GM18511 (cell line): ENCODE results near the gene CUEDC1.
"Not testable (repeated sequence)": the region's sequence is repeated elsewhere in the genome, so short reads cannot be mapped to it uniquely, and the experiment has no call there.

Experiments
- ATAC-seq: cut with Tn5 transposase; IDR thresholded peaks from one replicate; pipeline ENCODE4 v1.9.1; 2021; ENCODE audit warnings: mild to moderate bottlenecking, moderate library complexity; ENCODE audit not compliant: unreplicated experiment

The CUEDC1 gene

DNA sequence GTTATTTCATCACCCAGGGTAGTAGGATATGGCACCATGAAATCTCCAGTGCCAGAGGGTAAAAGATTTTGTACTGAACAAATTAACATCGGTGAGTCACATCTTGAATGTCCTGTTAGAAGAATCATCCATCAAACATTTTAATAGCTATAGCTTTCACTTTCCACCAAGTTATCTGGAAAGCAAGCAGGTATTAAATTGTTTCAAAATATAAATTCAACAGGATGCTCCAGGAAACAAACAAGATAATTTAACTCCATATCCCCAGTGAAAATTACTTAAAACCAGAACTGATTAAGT lies 30.4 kb upstream of the CUEDC1 start:
- ATAC-seq = no peak

DNA sequence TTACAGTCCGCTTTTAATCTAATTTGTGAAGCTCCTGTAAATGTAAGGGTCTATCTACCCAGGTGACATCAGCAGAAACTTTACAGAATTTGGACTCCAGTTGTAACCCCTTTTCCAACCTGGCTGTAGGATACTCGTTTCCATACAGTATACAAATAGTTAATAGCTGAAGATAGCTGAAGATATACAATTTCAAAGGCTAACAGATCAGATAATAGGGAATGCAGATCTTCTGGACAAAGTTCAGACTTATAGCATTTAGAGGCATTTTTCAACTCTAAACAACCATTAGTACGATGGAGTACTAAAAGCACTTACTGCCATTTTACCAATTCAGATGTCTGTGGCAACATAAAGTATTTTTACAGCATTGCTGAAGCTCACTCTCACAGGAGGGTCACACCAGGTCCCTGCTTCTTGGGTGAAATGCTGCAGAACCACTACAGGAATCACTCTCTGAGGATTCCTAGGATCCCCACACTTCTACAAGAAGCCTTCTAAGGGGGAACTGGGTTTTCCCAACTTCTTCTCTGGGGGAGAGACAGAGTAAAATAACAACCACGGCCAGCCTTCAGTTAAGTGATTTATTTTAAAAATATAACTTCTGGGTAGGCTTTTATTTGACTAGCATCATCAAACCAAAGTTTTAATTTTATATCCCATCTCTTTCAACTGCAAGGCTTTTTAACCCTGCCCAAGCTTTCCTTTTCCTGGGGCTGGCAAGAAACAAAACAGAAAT lies 29.9 kb upstream of the CUEDC1 start:
- no peak for ATAC-seq

DNA sequence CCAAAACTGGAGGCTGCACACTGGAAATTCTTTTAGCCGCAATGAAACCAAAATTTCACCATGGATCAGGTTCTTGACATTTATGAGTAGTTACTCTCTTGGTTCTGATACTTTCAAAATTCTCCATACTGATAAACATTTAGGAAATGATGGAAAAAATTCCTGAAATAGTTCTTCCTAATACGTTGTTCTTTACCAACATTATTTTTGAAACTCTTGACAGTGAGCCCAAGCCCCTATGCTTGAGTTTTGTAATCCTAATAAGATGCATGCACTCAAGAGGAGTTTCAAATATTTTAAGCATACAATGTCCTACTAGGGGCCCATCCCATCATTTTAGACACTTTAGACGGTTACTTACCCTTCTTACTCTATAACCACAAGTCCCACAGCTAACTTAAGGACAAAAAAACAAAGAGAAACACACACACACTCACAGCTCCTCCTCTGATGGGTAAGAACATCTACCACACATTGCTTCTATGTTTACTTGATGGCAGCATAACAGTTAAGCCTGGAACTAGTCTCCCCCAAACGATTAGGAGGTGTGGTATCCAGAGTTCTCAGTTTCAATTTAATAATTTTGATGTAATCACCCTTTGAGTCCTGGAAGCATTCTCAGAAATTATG lies 29.2 kb upstream of the CUEDC1 start:
- ATAC-seq = no peak

DNA sequence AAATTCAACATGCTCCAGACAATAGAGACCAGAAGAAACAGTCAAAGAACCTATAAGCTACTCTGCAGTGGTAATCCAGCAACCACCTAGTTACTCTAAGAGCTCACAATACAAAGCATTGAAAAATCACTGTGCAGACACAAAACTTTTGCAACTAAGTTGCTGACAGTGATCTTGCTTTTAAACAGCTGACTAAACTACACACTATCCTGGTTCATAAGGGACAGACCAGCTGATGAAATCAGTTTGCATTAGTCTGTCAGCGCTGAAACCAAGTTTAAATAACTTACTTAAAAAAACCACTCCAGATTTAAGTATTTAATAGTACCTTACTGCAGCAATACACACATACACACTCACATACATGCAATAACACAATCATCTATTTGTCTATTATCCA lies 28.2 kb upstream of the CUEDC1 start:
- no peak for ATAC-seq

DNA sequence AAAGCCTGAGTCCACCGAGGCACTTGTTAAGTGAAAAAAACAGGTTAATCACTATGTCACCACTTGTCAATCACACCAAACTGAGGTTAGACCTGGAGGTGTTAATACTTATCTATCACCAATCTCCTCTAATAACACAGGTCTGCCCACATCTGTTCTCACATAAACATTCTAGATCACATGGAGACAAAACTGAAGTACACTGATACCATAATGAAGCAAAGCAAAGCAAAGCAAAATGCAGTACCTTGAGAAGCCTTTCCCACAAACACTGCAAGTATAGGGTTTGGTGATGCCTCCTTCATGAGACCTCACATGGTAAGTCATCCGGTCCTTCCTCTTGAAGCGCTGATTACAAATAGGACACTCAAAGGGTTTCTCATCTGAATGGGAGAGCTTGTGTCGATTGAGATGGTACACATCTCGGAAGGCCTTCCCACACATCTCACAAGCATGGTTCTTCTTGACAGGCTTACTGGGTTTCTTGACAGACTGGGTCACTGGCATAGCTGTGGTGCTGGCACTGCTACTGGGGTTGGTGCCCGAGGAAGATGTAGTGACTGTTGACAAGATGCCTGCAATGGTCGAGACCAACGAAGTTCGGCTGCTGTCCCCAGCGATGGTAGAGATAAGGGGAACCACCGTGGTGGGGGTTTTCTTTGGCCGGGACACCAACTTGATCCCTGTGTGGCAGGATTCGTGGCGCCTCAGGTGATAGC lies 27.4 kb upstream of the CUEDC1 start:
- ATAC-seq = no peak

DNA sequence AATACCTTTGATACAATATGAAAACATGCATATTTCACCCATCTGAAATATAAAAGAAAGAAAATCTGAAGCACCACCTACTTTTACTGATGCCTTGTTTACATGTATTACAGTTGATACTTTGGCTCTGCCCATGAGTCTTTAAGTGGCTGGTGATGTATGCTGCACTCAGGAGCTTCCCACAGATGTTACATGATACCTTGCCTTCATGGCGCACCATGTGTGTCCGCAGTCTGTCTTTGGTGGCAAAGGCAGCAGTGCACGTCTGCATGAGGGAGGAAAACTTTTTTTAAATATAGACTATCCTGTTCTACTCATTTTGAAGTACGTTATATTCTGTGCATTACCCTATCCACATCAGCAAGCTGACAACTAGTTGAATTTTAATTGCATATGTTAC lies 25.3 kb upstream of the CUEDC1 start:
- ATAC-seq = no peak

DNA sequence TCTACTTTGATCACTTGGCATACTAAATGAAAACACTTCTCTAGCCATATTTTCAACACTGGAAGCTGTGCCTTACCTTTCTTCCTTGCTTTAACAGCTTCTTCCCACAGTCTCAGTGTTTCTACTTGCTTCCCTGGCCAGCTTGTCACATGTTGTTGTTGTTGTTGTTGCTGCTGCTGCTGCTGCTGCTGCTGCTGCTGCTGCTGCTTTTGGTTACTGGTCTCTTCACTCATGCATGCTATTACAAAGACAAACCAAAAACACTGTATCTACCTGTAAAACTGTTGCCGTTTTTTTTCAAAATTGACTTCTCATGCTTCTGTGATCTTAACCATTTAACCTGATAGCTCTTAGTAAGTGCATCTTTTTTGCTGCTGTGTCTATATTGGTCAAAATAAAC lies 23.9 kb upstream of the CUEDC1 start:
- no peak for ATAC-seq

DNA sequence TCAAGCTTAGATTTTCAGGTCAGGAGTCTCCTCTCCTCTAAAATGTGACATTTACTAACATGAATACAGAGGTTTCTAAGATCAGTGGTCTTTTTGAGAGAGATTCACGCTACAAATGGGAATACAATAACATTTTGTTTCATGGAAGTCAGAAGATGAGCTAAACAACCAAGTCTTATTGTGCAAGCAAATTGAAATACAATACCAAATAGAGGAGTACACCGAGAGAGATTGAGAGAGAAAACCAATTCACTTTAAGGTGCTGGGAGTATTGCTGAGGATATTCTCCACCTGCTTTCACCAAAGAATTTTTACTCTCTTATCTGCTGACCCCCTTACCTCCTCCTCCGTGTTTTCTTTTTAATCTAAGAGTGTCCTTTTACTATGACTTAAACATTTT lies 21.4 kb upstream of the CUEDC1 start:
- no peak for ATAC-seq

DNA sequence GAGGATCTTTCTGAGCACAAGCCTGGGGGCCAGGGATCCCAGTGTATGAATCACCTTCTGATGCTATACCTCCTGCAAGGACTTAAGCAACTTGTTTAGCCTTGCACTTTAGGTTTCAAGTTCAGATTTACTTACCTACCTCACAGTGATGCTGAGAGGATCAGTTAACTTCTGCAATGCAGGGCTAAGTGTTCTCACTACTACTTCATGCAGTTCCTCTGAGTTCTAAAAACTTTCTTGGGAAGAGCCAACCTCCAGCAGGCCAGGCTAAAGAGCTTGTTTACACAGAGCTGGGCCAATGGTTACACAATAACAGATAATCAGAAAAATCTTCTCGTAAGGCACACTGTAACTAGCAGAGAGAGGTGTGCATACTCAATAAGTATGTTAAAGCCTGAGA lies 19.8 kb upstream of the CUEDC1 start:
- ATAC-seq = no peak

DNA sequence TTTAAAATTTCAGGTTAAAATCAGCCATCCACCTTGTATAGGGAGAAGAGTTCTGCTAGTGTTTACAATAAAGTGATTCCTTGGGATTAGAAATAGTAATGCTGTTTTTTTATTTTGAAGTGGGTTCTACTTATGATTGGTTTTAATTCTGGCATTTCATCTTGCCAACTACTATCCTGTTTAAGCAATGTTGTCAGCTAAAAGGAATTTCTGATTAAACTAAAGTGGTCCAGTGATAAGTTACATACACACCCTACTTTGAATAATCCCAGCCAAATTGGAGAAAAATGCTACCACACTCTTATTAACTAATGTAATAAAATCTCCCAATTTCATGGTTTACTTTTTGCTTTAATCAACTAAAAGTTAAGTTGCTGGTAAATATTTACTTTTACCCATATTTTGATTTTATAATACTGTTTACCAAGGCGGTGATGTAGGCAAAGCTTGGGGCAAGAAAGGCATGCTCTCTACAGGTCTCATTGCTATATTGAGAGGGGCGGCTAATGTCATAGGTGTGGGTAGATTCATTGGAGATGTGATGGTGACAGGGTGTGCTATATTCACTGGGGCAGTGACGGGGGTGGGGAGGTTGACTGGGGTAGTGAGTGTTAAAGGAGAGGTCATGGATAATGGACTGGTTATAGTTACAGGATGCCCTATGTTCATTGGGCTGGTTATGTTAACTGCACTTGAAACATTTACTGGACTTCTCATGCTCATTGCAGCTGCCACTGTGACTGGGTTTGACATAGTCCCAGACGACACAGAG lies 19.0 kb upstream of the CUEDC1 start:
- ATAC-seq = not testable (repeated sequence)

DNA sequence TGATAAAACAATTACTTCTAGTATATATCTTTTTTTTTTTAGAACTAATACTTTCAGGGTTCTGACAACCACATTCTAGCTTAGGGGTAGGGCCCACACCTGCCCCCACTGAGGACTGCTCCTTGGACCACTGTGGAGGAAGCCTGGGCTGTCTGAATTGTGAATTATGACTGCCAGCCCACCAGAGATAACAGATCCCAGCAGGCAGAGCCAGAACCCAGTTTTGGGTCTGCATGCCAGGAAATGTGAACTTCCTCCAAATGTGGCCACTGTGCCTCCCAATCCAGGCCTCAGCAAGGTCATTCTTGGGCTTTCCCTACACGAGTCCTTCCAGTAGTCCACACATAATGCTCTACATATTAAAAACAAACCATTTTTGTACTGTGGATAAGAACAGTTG lies 16.9 kb upstream of the CUEDC1 start:
- ATAC-seq = no peak

DNA sequence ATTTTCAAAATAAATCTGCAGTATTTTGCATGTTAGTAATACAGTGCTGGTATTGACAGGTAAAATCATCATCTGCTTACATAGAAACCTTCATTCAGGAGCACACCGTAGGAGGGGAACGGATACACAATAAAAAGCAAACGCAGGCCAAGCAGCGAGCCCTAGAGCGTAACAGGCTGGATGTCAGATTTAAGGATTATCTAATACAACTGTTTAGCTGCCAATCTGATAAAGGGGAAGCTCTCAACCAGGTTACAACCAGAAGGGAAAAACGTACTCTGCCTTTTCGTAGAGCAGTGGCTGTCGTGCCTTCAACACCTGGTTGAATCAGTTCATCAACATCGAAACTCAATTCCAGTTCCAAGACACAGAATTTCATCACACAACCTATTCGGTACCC lies 16.4 kb upstream of the CUEDC1 start:
- ATAC-seq = no peak

DNA sequence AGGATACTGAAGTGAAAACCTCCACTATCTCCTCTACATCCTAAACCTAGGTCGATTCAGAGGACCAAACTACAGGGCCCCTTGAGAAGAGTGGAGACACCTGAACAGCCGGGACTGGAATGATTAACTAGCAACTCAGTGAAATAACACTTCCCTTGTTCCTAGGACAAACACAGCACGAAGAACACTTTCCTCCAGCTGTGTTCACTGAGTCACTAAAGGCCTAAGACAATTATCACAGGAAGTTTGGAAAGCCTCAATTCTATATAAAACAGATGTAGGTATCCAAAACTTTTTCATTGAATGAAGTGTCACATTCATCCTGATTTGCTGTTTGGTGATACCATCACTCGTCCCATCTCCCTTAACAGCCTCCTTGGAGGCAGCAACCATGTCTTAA lies 15.5 kb upstream of the CUEDC1 start:
- no peak for ATAC-seq

DNA sequence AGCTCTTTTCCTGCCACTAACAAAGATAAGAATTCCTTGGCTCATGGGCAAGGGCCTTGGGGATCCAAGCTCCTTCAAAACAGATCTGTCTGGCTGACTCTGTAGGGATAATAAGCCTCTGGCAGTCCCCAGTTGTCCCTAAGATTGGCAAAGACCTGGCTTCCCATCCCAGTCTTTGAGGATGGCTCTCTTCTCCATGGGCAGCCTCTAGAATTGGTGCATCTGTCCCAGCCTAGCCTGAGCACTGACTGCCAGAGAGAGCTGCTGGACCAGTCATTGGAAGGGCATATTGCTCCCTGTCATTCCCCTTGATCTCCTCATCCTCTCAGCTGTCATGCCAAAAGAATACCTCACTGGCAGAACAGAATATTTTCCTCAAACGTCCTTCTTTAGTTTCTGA lies 13.2 kb upstream of the CUEDC1 start:
- no peak for ATAC-seq

DNA sequence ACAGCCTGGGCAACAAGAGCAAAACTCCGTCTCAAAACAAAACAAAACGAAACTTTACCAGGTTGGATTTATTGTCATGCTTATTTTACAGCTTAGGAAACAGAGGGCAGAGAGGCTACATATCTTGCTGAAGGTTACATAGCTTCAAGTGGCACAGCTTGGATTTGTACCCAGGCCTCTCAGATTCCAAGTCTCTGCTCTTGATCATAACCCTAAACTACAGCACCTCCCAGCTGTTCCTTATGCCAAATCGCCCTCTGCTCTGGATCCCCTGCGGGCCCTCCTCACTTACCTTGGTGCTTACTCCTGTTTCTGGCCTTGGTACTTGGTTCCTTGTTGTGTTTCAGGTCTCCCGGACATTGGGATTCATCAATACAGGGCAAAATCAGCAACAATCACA lies 11.7 kb upstream of the CUEDC1 start:
- ATAC-seq = no peak

DNA sequence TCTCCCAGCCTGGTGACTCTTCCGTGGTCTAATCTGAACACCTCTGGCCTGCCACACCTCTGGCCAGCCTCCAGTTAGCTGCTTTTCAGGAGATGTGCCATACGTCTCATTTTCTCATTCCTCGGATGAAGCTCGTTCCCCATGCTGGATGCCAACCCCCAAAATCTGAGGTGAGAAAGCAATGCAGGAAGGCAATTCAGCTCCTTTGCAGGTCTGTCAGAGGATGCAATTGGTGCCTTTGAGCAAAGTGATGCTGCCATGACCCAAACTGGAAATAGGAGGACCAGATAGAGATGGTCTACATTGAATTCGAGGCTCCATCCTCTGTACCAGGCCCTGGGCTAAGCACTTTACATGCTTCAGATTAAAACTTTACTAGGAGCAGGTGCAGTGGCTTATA lies 11.0 kb upstream of the CUEDC1 start:
- no peak for ATAC-seq

DNA sequence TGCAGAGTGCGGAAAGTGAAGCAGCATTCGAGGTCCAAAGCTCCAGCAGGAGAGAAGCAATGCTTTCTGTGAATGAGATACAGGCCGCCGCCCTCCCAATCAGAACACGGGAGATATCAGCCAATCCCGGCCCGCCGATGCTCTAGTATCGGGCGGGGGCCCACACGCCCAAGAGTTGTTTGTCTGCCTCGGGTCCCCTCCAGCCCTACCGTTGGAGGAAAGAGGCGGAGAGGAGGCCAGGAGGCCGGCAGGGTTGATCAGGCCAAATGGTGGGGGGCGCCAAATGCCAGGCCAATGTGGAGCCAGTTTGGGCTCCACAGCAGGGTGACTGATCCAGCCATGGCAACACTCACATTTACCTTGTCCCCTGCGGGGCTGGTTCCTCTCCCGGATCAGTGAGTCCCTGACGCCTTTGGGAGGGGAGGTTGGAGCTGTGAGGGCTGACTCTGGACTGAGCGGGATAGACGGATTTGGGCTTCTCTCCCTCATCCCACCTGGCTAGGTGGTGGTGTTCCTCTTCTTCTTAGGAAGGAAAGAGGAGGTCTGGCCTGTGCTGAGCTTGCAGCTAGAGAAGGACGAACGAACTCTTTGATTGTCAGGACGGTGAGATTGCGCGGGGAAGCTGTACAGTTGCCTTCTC lies 10.4 kb upstream of the CUEDC1 start:
- ATAC-seq = no peak

DNA sequence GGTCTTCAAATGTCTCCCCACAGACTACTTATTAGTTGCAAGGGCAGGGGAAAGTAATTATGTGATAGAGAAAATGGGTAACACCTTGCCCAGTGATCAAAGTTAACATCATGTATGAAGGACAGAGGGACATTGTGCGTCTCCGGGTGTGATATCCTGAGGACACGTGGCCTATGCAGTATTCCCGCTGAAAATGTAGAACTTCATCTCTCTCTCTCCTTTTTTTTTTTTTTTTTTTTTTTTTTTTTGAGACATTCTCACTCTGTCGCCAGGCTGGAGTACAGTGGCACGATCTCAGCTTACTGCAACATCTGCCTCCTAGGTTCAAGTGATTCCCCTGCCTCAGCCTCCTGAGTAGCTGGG lies 7.9 kb upstream of the CUEDC1 start:
- no peak for ATAC-seq

DNA sequence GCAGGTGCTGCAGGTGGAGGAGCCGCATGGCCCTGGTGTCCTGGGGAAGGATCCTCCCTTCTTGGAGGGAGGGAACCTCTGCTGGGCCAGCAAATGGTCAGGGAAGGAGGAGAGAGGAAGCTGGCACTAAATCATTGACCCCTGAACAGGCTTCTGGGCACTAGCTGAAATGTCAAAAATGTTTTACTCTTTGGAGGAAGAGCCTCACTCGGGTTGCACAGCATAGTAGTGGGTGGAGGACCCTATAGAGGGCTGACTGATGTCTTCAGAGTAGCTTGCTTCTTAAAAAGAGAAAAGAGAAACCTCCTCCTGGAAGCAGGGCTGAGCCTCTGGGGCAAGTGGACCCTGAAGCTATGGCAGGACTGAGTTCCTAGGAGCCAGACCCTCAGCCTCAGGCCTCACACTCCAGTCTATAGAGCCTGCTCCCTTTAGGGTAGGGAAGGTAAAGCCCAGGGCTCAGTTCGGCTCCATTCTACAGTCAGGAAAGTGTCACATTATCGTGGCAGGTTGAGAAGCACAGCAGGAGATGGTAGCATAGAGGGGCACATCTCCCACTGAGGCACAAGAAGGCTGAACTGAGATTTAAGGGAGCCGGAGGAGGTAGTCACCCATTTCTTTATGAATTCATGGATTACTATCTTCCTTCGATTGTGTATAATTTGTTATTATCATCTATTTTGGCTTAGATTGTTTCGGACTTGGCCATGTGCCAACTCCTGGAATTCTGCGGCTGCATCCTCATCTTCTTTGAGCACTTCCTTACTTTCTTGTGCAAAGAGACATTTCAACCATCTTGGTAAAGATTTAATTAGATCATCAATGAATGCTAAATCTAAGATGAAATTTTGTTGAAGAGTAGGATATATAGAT lies 7.3 kb upstream of the CUEDC1 start:
- no peak for ATAC-seq

DNA sequence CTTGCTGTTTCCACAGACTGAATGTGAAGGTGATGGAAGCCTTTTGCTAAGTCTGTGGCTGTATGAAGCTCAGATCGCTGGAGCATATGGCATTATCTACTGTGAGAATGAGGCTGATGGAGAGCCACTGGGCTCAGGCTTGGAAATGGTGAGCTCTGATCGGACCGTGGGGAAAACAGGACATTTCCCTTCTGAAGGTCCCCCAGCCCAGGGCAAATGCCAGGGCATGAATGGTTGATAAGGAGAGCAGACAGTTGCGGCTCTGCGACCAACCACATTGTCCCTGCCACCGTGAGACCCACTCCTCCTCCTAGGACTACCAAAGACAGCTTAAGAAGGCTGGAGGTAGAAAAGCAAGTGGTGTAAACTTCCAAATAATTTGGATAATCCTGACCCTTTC lies 4.7 kb upstream of the CUEDC1 start:
- ATAC-seq = no peak
